GM21360 (cell line): ENCODE measurements around the gene C4orf50.
"Not testable (repeated sequence)": the region's sequence is repeated elsewhere in the genome, so short reads cannot be mapped to it uniquely, and the experiment has no call there.

Experiments used
- ATAC-seq: cut with Tn5 transposase; IDR thresholded peaks from one replicate; pipeline ENCODE4 v1.9.1; 2021; ENCODE audit warnings: mild to moderate bottlenecking, moderate library complexity; ENCODE audit not compliant: unreplicated experiment

Gene C4orf50

DNA sequence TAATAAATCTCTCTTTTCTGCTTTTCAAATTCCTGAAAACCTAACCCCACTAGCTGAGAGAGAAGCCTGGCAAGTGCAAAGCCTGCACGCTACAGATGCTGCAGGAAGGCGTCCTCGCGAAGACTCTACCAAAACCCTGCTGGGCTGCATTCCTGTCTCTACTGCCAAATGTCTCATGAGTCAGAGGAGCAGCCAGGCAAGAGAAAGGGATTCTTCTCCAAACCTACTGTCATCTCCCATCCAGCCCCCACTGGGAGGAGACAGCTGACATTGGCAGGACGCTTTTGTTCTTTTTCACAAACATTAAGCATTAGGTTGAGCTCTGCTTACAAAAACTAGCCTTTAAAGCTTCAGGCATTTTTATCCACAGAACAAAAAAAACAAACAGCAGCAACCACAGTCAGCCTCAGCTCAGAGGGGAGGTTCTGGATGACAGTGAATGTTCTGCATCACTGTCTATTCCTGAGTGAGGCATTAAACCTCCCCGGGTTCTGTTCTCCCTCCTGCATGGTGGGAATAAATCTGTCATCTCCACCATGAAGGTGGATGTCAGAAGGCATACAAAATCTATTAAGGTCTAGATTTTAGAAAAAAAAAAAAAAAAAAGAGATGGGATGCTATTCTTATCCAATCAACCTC, 143.3 kb downstream of the C4orf50 start:
- no peak for ATAC-seq

GRCh38 chr4:5870701-5871100, 147.5 kb downstream of the C4orf50 start:
- ATAC-seq: no peak

DNA sequence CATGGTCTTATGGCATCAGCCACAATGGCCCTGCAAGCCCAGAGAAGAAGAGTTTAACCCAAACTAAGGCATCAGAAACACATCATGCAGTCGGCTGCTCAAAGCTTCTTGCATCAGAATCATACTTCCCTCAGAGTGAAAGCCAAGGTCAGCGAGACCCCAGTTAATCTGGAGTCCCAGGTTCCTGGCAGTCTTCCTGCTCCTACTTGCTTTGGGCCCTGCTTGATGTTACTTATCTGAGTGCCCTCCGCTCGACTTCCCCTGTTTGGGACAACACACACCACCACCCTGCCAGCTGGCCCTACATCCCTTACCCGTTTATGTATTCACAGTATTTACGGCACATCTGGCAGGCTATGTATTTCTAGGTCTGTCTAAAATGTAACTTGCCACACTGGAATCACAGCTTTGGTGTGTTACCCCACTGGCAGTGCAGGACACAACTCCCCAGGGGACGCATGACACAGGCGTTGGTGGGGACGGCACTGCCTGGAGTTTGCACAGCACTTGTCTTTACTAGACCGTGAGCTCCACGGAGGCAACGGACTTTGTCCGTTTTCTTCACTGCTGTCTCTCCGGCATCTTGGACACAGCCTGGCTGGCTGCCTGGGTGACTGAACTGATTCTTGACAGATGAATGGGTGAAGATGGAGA, 148.1 kb downstream of the C4orf50 start:
- no peak for ATAC-seq

DNA sequence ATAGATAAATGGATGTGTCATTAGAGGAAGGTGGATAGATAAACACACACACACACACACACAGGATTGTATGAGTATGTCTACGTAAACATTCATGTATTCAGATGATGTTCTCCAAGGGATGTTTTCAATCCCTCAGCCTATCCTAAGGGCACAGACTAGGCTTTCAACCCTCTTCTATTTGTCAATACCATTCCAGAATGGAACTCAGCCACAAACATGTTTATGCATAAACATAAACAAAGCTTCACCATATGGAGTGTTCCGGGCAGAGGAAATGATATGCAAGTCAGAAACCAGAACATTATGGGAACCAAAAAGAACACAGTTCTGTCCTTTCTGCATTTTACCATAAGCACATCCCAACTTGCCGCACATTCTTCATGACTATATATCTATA, 150.4 kb downstream of the C4orf50 start:
- ATAC-seq: no peak

DNA sequence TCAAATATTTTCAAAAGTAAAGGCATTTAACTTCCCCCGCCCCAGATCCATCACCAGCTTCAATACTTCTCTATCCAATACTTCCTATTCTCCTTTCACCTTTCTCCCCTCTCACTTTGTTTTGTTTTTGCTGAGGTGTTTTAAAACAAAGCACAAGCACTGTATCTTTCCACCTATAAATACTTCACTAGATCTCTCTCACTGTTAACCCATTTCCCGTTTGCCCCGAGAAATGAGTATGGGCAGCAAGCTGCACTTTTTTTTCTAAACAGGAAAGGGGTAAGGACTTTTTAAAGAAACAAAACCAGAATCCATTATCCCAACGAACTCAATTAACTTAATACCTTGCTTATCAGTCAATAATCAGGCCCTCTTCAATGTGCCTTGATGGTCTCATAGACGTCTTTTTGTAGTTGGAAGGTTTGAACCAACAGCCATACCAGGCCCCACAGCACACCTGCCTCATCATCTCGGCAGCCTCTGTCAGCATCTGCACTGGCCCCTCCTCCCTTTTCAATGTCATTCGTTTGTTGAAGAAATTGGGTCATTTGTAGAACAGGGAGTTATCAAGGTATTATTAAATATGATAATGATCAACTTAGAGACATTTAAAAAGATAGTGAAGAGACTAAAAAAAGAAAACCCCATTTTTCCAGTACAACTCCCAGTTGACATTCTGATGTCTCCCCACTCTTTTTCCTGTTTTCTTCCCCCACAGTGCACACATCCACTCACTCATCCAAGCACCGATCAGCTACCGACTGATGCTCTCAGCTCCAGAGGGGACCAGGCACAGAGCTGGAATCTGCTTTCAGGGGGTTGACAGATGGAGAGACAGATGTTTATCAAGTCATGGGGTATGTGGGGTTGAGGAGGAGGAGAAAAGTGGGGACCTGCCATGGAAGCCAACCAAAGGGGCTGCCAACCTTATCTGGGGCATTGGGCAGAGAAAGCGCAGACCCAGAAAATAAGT, 151.1 kb downstream of the C4orf50 start:
- ATAC-seq: no peak

DNA sequence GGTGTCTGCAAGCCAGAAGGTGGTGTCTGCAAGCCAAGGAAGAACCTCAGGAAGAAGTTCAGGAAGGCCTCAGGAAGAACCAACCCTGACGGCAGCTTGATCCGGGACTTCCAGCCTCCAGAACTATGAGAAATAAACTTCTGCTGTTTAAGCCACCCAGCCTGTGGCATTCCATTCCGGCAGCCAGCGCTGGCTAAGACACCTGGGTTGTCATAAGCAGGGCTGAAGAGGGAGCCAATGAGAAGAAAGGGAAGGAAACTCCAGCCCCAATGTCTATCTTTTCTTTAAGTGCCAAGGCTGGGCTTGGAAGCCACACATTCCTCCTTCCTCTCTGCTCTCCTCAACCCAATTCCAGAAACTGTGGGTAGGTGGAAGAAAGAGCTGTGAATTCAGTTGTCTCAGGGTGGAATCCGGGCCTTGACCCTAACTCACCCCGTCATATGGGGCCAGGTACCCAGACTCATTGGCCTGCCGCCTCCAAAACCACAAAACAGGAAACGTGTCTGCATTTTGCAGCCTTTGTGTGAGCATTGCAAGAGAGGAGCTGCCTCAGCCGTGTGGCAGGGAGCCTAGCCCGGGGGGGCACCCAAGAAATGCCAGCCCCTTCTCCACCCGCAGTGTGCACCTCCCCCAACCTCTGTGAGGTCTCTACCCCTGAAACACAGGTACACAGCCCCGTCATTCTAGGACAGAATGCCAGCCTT, 152.2 kb downstream of the C4orf50 start:
- ATAC-seq: no peak

GRCh38 chr4:5863461-5864113, 154.6 kb downstream of the C4orf50 start:
- no peak for ATAC-seq

DNA sequence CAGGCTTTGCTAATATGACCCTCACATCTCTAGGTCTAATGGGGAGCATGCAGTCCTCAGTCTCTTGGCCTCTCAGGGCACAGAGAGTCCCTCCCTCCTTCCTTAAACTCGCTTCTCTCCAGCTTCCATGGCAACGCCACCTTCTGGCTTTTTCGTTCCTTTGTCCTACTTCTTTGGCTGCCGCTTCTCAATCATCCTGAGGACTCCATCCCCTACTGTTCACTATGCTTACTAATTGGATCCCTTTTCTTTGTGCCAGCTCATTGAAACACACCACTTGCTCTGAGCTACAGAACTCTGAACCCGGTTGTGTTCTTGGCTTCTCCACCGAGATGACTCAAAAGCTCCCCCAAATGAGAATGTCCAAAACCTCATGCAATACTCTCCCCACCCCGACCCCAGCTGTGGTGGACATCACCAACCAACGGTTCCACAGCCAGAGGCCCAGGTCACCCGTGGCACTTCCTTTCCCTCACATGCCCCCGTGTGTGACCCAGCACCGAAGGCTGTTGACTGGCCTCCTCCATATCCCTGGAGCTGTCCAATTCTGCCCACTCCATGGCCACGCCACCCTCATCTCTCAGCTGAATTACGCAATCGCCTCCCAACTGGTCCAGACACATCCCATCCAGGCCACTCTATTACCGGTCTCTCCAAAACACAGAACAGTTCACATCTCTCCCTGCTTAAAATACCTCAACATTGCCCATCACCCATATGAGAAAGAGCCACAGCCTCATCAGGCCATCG, 160.0 kb downstream of the C4orf50 start:
- no peak for ATAC-seq

DNA sequence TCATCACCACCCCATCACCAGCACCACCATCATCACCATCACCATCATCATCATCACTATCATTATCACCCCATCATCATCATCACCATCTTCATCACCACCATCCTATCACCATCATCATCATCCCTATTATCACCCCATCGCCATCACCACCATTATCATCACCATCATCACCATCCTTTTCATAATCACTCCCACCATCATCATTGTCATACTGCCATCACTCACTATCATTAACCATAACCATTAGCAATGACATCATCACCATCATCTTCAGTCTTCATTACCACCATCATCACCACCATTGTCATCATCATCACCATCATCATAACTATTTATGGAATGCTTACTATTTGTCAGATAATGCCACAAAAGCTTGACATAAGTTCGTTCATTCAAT, 161.0 kb downstream of the C4orf50 start:
- no peak for ATAC-seq

DNA sequence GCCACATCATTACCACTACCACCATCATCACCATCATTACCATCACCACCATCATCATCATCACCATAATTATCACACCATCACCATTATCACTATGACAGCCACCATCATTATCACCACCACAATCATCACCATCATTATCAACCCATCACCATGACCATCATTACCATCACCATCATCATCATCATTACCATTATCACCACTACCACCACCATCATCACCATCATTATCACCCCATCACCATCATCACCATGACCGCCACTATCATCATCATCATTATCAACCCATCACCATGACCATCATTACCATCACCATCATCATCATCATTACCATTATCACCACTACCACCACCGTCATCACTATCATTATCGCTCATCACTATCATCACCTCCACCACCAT, 161.9 kb downstream of the C4orf50 start:
- ATAC-seq: not testable (repeated sequence)

- ATAC-seq: no peak
These were observed 163.3 kb downstream of the C4orf50 start for GRCh38 chr4:5854929-5855328.

GRCh38 chr4:5852523-5853202, 165.6 kb downstream of the C4orf50 start:
- ATAC-seq: no peak

- no peak for ATAC-seq
These were observed 166.5 kb downstream of the C4orf50 start for GRCh38 chr4:5851637-5852301.
